GDM1 (cell line): ENCODE results near the gene ZYG11A.
A peak's percentile ranks its signal among the peaks of the same experiment; 100 is the strongest.
"Not testable (repeated sequence)": the region's sequence is repeated elsewhere in the genome, so short reads cannot be mapped to it uniquely, and the experiment has no call there.

ENCODE experiments used
- DNase-seq: peaks from one replicate; lab custom pipeline; 2025; lab: John Stamatoyannopoulos, UW

The ZYG11A gene

GRCh38 chr1:52842643-52843310 lies at the start of gene ZYG11A:
TSS of gene ZYG11A (plus strand) at chr1:52842760. CDS start at chr1:52842884, 124 bp downstream.
- peak; percentile 53 for DNase-seq

DNA sequence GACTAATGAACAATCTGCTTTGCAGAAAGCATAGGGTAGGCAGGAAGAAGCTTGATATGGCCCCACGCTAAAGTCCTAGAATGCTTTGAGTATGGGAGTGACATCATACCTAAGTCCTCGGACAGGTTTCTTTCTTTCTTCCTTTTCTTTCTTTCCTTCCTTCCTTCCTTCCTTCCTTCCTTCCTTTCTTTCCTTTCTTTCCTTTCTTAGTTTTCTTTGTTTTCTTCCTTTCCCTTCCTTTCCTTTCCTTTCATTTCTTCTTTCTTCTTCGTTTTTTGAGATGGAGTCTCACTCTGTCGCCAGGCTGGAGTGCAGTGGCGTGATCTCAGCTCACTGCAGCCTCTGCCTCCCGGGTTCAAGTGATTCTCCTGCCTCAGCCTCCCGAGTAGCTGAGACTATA lies 48.8 kb upstream of the ZYG11A start:
- not testable (repeated sequence) for DNase-seq

DNA sequence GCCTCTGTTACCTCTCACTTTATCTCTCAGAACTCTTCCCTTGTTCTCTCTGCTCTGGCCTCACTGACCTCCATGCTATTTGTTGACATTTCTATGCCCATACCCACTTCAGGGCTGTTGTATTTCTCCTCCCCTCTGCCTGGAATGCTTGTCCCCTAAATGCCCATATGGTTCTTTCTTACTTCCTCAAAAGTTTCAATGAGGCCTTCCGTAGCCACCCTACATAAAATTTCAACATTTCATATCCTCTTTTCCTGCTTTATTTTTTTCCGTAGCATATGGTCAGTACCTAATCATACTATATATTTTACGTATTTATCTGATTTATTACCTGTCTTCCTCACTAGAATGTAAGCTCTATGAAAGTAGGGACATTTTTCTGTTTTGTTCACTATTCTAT lies 47.1 kb upstream of the ZYG11A start:
- DNase-seq, result no peak

GRCh38 chr1:52798331-52798730 lies 44.2 kb upstream of the ZYG11A start:
- no peak for DNase-seq

DNA sequence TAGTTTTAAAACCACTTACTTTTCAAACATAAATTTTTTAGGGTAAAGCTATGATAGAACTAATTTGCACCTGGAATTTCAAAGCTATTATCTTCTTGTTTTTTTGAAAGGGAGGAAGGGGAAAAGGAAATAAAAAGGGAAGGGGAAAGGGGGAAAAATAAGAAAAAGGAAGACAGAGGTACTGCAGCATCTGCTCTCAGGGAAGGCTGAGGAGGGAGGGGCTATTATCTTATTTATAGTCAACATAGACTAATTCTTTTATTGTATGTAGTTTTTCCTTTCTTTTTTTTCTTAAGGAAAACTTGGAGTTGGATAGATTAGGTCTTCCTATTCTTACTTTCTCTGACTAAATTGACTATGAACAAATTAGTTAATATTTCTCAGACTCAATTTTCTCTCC lies 41.5 kb upstream of the ZYG11A start:
- DNase-seq, result no peak

- not testable (repeated sequence) for DNase-seq
These were observed 38.5 kb upstream of the ZYG11A start for GRCh38 chr1:52804083-52804482.

DNA sequence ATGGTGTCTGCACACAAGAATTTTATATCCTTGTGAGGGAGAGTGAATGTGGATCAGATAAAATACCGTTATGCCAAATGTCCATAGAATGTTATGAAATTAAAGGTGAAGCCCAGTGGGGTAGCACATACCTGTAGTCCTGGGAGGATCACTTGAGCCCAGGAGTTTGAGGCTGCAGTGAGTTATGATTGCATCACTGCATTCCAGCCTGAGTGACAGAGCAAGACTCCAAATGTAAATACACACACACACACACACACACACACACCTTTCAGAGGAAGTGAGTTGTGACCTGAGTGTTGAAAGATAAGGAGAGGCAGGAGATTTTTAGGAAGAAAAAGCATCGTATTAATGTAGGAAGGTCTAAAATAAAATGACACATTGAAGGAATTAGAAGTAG lies 28.1 kb upstream of the ZYG11A start:
- DNase-seq, result no peak

GRCh38 chr1:52820830-52821229 lies 21.7 kb upstream of the ZYG11A start:
- not testable (repeated sequence) for DNase-seq

- no peak for DNase-seq
These were observed 16.7 kb upstream of the ZYG11A start for GRCh38 chr1:52825868-52826267.

GRCh38 chr1:52834798-52835197 lies 7.8 kb upstream of the ZYG11A start:
- no peak for DNase-seq

GRCh38 chr1:52836035-52836434 lies 6.5 kb upstream of the ZYG11A start:
- no peak for DNase-seq

DNA sequence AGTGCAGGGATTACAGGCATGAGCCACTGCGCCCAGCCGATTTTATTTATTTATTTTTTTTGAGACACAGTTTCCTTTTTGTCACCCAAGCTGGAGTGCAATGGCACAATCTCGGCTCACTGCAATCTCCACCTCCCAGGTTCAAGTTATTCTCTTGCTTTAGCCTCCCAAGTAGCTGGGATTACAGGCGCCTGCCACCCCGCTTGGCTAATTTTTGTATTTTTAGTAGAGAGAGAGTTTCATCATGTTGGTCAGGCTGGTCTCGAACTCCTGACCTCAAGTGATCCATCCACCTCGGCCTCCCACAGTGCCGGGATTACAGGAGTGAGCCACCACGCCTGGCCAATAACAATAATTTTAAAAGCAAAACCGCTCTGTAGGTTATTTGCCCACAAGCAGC lies 3.4 kb upstream of the ZYG11A start:
- not testable (repeated sequence) for DNase-seq

GRCh38 chr1:52845119-52845518 lies 2.6 kb downstream of the ZYG11A start:
- not testable (repeated sequence) for DNase-seq

- DNase-seq, result no peak
These were observed 5.9 kb downstream of the ZYG11A start for GRCh38 chr1:52848423-52848822.

- no peak for DNase-seq
These were observed 8.4 kb downstream of the ZYG11A start for GRCh38 chr1:52850951-52851350.

DNA sequence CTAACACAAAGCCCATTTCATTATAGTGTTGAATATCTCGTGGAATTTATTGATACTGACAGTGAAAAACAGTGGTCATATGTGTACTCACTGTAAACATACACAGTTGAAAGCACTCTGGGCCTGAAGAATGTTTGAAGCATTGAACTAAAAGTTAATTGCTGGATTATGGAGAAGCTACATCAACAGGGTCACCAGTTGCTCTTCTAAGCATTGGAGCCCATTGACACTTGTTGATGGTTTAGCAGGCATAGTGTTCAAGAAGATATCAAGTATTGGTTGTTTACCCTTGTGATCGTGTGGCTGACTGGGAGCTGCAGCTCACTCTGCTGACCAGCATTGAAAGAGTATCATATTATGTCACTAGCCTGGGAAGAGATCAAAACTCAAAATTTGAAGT lies 10.3 kb downstream of the ZYG11A start:
- no peak for DNase-seq

DNA sequence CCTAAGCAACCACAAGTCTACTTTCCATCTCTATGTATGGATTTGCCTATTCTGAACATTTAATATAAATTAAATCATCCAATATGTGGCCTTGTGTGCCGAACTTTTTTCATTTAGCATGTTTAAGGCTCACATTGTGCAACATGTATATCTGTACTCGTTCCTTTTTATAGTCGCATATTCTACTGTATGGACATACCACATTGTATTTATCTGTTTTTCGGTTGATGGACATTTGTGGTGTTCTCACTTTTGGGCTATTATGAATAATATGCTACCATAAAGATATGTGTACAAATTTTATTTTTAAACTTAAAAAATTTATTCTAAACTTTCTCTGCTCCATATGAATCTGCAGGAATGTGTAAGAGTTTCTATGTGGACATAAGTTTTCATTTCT lies 13.0 kb downstream of the ZYG11A start:
- DNase-seq, result no peak

DNA sequence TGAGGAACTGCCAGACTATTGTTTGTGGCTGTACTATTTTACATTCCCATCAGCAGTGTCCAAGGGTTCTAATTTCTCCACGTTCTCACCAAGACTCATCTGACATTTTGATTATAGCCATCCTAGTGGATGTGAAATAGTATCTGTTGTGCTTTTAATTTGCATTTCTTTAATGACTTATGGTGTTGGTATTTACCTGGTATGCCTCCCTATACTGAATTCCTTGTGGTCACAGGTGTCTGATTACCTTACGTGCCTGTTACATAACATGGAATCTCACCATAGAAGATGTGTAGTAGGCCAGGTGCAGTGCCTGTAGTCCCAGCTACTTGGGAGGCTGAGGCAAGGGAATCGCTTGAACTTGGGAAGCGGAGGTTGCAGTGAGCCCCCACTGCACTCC lies 13.5 kb downstream of the ZYG11A start:
- no peak for DNase-seq

GRCh38 chr1:52857443-52857842 lies 14.9 kb downstream of the ZYG11A start:
- DNase-seq, result no peak

GRCh38 chr1:52862666-52863458 lies 20.3 kb downstream of the ZYG11A start:
- no peak for DNase-seq

GRCh38 chr1:52867087-52867863 lies 24.7 kb downstream of the ZYG11A start:
- DNase-seq, result no peak

DNA sequence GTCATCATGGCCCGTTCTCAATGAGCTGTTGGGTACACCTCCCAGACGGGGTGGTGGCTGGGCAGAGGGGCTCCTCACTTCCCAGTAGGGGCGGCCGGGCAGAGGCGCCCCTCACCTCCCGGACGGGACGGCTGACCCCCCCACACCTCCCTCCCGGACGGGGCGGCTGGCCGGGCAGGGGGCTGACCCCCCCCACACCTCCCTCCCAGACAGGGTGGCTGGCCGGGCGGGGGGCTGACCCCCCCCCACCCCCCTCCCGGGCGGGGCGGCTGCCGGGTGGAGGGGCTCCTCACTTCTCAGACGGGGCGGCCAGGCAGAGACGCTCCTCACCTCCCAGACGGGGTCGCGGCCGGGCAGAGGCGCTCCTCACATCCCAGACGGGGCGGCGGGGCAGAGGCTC lies 27.2 kb downstream of the ZYG11A start:
- not testable (repeated sequence) for DNase-seq

- DNase-seq, result no peak
These were observed 34.3 kb downstream of the ZYG11A start for GRCh38 chr1:52876843-52877242.
